ENCODE data around the gene TMIE.

- TF ChIP-seq, protein P1, sequence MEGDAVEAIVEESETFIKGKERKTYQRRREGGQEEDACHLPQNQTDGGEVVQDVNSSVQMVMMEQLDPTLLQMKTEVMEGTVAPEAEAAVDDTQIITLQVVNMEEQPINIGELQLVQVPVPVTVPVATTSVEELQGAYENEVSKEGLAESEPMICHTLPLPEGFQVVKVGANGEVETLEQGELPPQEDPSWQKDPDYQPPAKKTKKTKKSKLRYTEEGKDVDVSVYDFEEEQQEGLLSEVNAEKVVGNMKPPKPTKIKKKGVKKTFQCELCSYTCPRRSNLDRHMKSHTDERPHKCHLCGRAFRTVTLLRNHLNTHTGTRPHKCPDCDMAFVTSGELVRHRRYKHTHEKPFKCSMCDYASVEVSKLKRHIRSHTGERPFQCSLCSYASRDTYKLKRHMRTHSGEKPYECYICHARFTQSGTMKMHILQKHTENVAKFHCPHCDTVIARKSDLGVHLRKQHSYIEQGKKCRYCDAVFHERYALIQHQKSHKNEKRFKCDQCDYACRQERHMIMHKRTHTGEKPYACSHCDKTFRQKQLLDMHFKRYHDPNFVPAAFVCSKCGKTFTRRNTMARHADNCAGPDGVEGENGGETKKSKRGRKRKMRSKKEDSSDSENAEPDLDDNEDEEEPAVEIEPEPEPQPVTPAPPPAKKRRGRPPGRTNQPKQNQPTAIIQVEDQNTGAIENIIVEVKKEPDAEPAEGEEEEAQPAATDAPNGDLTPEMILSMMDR (IDR thresholded peaks at IDR 0.05; ENCODE audit: poor library complexity, severe bottlenecking), result no peak
- TF ChIP-seq POLR2AphosphoS5 (IDR thresholded peaks at IDR 0.05), result no peak
- TF ChIP-seq SMC3 (conservative IDR thresholded peaks at IDR 0.05; ENCODE audit: poor library complexity), result no peak
- TF ChIP-seq REST (IDR thresholded peaks at IDR 0.05; ENCODE audit: borderline replicate concordance), result no peak
These were observed 13.7 kb downstream of the TMIE start for GRCh38 chr3:46714728-46715506.
